Hepatocyte (in vitro differentiated cells): ENCODE data around the gene RTTN. TPM values are rescaled to one million over a fixed set of nuclear protein-coding genes. Genes with fewer than 3 reads are reported as not detected.

Experiments used
- DNase-seq: peaks from one replicate; pipeline ENCODE4 v3.0.0-alpha.2; 2016; ENCODE audit warnings: low spot score
- H2AFZ ChIP-seq: fragments of 200-600 bp; sonication (generic); 2 replicates; pipeline ENCODE4 v1.6.0; 2016; ENCODE audit warnings: antibody characterized with exemption, mild to moderate bottlenecking
- H3K27ac ChIP-seq: fragments of 200-600 bp; sonication (generic); 2 replicates; pipeline ENCODE4 v1.5.1; 2016; ENCODE audit warnings: mild to moderate bottlenecking
- H3K27me3 ChIP-seq: fragments of 200-600 bp; sonication (generic); 2 replicates; pipeline ENCODE4 v1.6.1; 2016
- H3K36me3 ChIP-seq: fragments of 200-600 bp; sonication (generic); replicated peaks from 2 replicates; pipeline ENCODE4 v1.5.1; 2016; ENCODE audit warnings: low read depth; ENCODE audit not compliant: insufficient read depth
- H3K4me1 ChIP-seq: fragments of 200-600 bp; sonication (generic); 2 replicates; pipeline ENCODE4 v1.5.1; 2016; ENCODE audit warnings: mild to moderate bottlenecking, moderate library complexity; ENCODE audit not compliant: insufficient read depth
- H3K4me2 ChIP-seq: fragments of 200-600 bp; sonication (generic); 2 replicates; pipeline ENCODE4 v1.6.0; 2016
- H3K4me3 ChIP-seq: fragments of 200-600 bp; sonication (generic); 2 replicates; pipeline ENCODE4 v1.5.1; 2016; ENCODE audit warnings: mild to moderate bottlenecking
- H3K79me2 ChIP-seq: fragments of 200-600 bp; sonication (generic); 2 replicates; pipeline ENCODE4 v1.6.0; 2017; ENCODE audit warnings: mild to moderate bottlenecking
- H3K9me2 ChIP-seq: fragments of 200-600 bp; sonication (generic); replicated peaks from 2 replicates; pipeline ENCODE4 v1.6.0; 2017; ENCODE audit warnings: mild to moderate bottlenecking; ENCODE audit not compliant: insufficient read depth
- H3K9me3 ChIP-seq: fragments of 200-600 bp; sonication (generic); 2 replicates; pipeline ENCODE4 v1.5.1; 2016; ENCODE audit warnings: low read depth, mild to moderate bottlenecking
- H4K20me1 ChIP-seq: fragments of 200-600 bp; sonication (generic); 2 replicates; pipeline ENCODE4 v1.6.0; 2016; ENCODE audit warnings: mild to moderate bottlenecking; ENCODE audit not compliant: insufficient read depth, poor library complexity, severe bottlenecking
- CTCF ChIP-seq: fragments of 200-600 bp; sonication (generic); IDR thresholded peaks from 2 replicates; pipeline ENCODE4 v1.5.1; 2016; ENCODE audit warnings: antibody characterized with exemption, mild to moderate bottlenecking; ENCODE audit not compliant: poor library complexity
- EZH2 ChIP-seq: fragments of 200-600 bp; sonication (generic); IDR thresholded peaks from 2 replicates; pipeline ENCODE4 v1.6.1; 2016; ENCODE audit warnings: antibody characterized with exemption, mild to moderate bottlenecking, borderline replicate concordance
- EZH2phosphoT487 ChIP-seq: fragments of 200-600 bp; sonication (generic); IDR thresholded peaks from one replicate; pipeline ENCODE4 v1.6.1; 2018; ENCODE audit warnings: antibody characterized with exemption, mild to moderate bottlenecking, low read depth, moderate library complexity; ENCODE audit not compliant: unreplicated experiment, severe bottlenecking
- WGBS: methylation state at CpG from one replicate; pipeline ENCODE4 v1.1.6; 2016; ENCODE audit warnings: low lambda C conversion rate; ENCODE audit errors: missing lambda C conversion rate; 5-methylcytosine and 5-hydroxymethylcytosine counted together
- polyA plus RNA-seq: library from polyadenylated mRNA; unstranded; fragments of >200 nt; fragmentation: Nextera tagmentation; extraction: Ambion mirVana; gene quantifications from 2 replicates; pipeline ENCODE4 v1.2.1, GENCODE V29; 2016
- total RNA-seq: library from RNA; depleted of rRNA; stranded (reverse); fragments of >200 nt; gene quantifications from 2 replicates; pipeline ENCODE4 v1.2.3, GENCODE V29; 2014

Gene RTTN
- total and polyA plus RNA-seq, 2 experiments from 2014 or later: 2.5 to 14.0 TPM

DNA sequence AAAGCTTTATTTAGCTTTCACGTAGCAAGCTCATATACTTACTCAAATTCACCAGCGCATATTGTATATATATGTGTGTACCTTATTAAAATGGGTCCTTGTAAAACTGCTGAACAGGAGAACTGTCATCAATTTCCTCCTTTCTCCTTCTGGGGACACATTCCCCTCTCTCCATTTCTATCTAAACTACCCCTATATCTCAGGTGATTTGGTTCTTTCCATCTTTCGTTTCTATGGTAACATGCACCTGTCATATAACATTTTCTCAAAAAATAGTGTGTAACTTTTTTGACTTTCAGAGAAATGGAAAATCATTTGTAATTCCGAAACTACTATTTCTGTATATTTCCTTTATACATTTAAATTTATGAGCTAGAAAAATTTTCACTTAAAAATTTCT lies 174.3 kb downstream of the RTTN start:
- no peaks in the 10 kb centered on the region for H4K20me1 ChIP-seq
- no peaks in the 10 kb centered on the region for H3K9me3 ChIP-seq
- TF ChIP-seq CTCF (no peak), EZH2 (no peak), EZH2phosphoT487 (no peak)
- H3K79me2 ChIP-seq: no peaks in the 10 kb centered on the region
- H2AFZ ChIP-seq: no peak overlapping the region
- H3K27ac ChIP-seq: no peak overlapping the region
- no peaks in the 10 kb centered on the region for H3K27me3 ChIP-seq
- H3K4me2 ChIP-seq: no peak overlapping the region
- H3K4me1 ChIP-seq: no peaks in the 10 kb centered on the region
- no peak overlapping the region for H3K4me3 ChIP-seq
- no peak for DNase-seq
- no peaks in the 10 kb centered on the region for H3K9me2 ChIP-seq
- WGBS: 93% methylated on average over 4 of the region's 4 CpGs
- no peaks in the 10 kb centered on the region for H3K36me3 ChIP-seq

GRCh38 chr18:70030728-70031127 lies 174.8 kb downstream of the RTTN start:
- Histone ChIP-seq H3K9me3 (no peaks in the 10 kb centered on the region), H3K4me2 (no peak overlapping the region), H3K4me3 (no peak overlapping the region), H3K4me1 (no peaks in the 10 kb centered on the region), H3K36me3 (no peaks in the 10 kb centered on the region), H3K79me2 (no peaks in the 10 kb centered on the region), H3K9me2 (no peaks in the 10 kb centered on the region), H2AFZ (no peak overlapping the region), H3K27me3 (no peaks in the 10 kb centered on the region), H4K20me1 (no peaks in the 10 kb centered on the region), H3K27ac (no peak overlapping the region)
- TF ChIP-seq CTCF (no peak), EZH2phosphoT487 (no peak), EZH2 (no peak)
- WGBS: 85% methylated on average over 1 of the region's 1 CpG
- no peak for DNase-seq

- no peak for TF ChIP-seq EZH2
- TF ChIP-seq CTCF: no peak
- TF ChIP-seq EZH2phosphoT487: no peak
- Histone ChIP-seq H3K4me1 (no peaks in the 10 kb centered on the region), H3K27me3 (no peaks in the 10 kb centered on the region), H3K79me2 (no peaks in the 10 kb centered on the region), H4K20me1 (no peaks in the 10 kb centered on the region), H3K9me2 (no peaks in the 10 kb centered on the region), H2AFZ (no peak overlapping the region), H3K27ac (no peak overlapping the region), H3K4me3 (no peak overlapping the region), H3K4me2 (no peak overlapping the region), H3K9me3 (no peaks in the 10 kb centered on the region), H3K36me3 (no peaks in the 10 kb centered on the region)
- 88% methylated on average over 1 of the region's 1 CpG for WGBS
- no peak for DNase-seq
Measured at GRCh38 chr18:70029163-70029562, 176.3 kb downstream of the RTTN start.

DNA sequence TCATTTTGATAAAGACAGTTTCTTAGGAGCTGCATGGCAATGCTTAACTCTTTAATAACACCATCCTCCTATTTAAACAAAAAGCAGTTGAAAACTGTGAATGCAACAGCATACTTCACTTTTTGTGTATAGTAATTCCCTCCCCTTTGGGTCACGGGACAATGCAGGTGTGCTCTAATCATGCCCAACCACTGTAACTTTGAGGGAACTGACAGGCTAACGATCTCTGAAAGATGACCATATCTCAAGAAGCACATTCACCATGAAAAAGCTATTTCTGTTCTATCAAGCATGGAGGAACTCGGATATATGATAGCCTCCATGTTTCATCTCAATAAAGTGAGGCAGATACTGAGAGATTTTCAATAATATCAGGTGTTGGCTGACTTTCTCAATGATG lies 176.8 kb downstream of the RTTN start:
- 94% methylated on average over 3 of the region's 3 CpGs for WGBS
- Histone ChIP-seq H3K4me1 (no peaks in the 10 kb centered on the region), H3K36me3 (no peaks in the 10 kb centered on the region), H3K79me2 (no peaks in the 10 kb centered on the region), H3K4me2 (no peak overlapping the region), H3K27ac (no peak overlapping the region), H3K9me2 (no peaks in the 10 kb centered on the region), H3K27me3 (no peaks in the 10 kb centered on the region), H2AFZ (no peak overlapping the region), H3K9me3 (no peaks in the 10 kb centered on the region), H4K20me1 (no peaks in the 10 kb centered on the region), H3K4me3 (no peak overlapping the region)
- TF ChIP-seq EZH2 (no peak), EZH2phosphoT487 (no peak), CTCF (no peak)
- DNase-seq: no peak
